ENCODE results near the gene AKR1C2.
"Not testable (repeated sequence)": the region's sequence is repeated elsewhere in the genome, so short reads cannot be mapped to it uniquely, and the experiment has no call there.

AKR1C2 gene

GRCh38 chr10:5025461-5025881 lies 21.8 kb upstream of the AKR1C2 start:
- DNase-seq (ENCODE audit: low read depth, low spot score), result not testable (repeated sequence)

GRCh38 chr10:5023177-5023805 lies 19.6 kb upstream of the AKR1C2 start:
- DNase-seq (ENCODE audit: low read depth, low spot score), result no peak

- DNase-seq (ENCODE audit: low read depth, low spot score), result not testable (repeated sequence)
These were observed 18.1 kb upstream of the AKR1C2 start for GRCh38 chr10:5021624-5022290.

- not testable (repeated sequence) for DNase-seq (ENCODE audit: low read depth, low spot score)
These were observed 16.3 kb upstream of the AKR1C2 start for GRCh38 chr10:5019770-5020612.

- DNase-seq (ENCODE audit: low read depth, low spot score), result not testable (repeated sequence)
These were observed 15.1 kb upstream of the AKR1C2 start for GRCh38 chr10:5018671-5019277.

GRCh38 chr10:5018134-5018533 lies 14.5 kb upstream of the AKR1C2 start:
- no peak for DNase-seq (ENCODE audit: low read depth, low spot score)

- DNase-seq (ENCODE audit: low read depth, low spot score), result no peak
These were observed 11.3 kb upstream of the AKR1C2 start for GRCh38 chr10:5014936-5015335.

GRCh38 chr10:5014200-5014910 lies 10.7 kb upstream of the AKR1C2 start:
- not testable (repeated sequence) for DNase-seq (ENCODE audit: low read depth, low spot score)

- DNase-seq (ENCODE audit: low read depth, low spot score), result no peak
These were observed 9.7 kb upstream of the AKR1C2 start for GRCh38 chr10:5013385-5013784.

GRCh38 chr10:5012595-5012994 lies 8.9 kb upstream of the AKR1C2 start:
- no peak for DNase-seq (ENCODE audit: low read depth, low spot score)

GRCh38 chr10:5011392-5011791 lies 7.7 kb upstream of the AKR1C2 start:
- DNase-seq (ENCODE audit: low read depth, low spot score), result not testable (repeated sequence)

- DNase-seq (ENCODE audit: low read depth, low spot score), result not testable (repeated sequence)
These were observed 6.4 kb upstream of the AKR1C2 start for GRCh38 chr10:5010043-5010442.

GRCh38 chr10:5008857-5009548 lies 5.3 kb upstream of the AKR1C2 start:
- DNase-seq (ENCODE audit: low read depth, low spot score), result not testable (repeated sequence)

GRCh38 chr10:5004501-5004900 lies 844 bp upstream of the AKR1C2 start:
- not testable (repeated sequence) for DNase-seq (ENCODE audit: low read depth, low spot score)

- DNase-seq (ENCODE audit: low read depth, low spot score), result not testable (repeated sequence)
These were observed 351 bp upstream of the AKR1C2 start for GRCh38 chr10:5004030-5004385.

- DNase-seq (ENCODE audit: low read depth, low spot score), result no peak
These were observed 1.5 kb downstream of the AKR1C2 start for GRCh38 chr10:5002013-5002727.

- DNase-seq (ENCODE audit: low read depth, low spot score), result no peak
These were observed 5.0 kb downstream of the AKR1C2 start for GRCh38 chr10:4998671-4999070.

GRCh38 chr10:4994260-4994659 lies 9.4 kb downstream of the AKR1C2 start:
- not testable (repeated sequence) for DNase-seq (ENCODE audit: low read depth, low spot score)

- not testable (repeated sequence) for DNase-seq (ENCODE audit: low read depth, low spot score)
These were observed 11.1 kb downstream of the AKR1C2 start for GRCh38 chr10:4992564-4992963.

- not testable (repeated sequence) for DNase-seq (ENCODE audit: low read depth, low spot score)
These were observed 12.2 kb downstream of the AKR1C2 start for GRCh38 chr10:4991463-4991862.

Measured in brain pericyte (primary cell).